NCI-H1417 (cell line): ENCODE data around the gene MAPK8IP1.

Experiments used
- DNase-seq, 3 experiments: peaks; one replicate each; lab custom pipeline; 2025; lab: John Stamatoyannopoulos, UW

Gene MAPK8IP1

GRCh38 chr11:45945397-45945999, 60.0 kb downstream of the MAPK8IP1 start:
- no peak for DNase-seq

GRCh38 chr11:45947885-45948284, 62.4 kb downstream of the MAPK8IP1 start:
- no peak for DNase-seq

GRCh38 chr11:45948356-45948755, 62.9 kb downstream of the MAPK8IP1 start:
- DNase-seq: no peak

GRCh38 chr11:45949992-45950407, 64.5 kb downstream of the MAPK8IP1 start:
- DNase-seq: no peak
